HG03521 (cell line): Measurements from ENCODE around the gene EIF4B.

ENCODE experiments used
- ATAC-seq: cut with Tn5 transposase; IDR thresholded peaks from one replicate; pipeline ENCODE4 v1.9.1; 2021; ENCODE audit warnings: mild to moderate bottlenecking, moderate library complexity; ENCODE audit not compliant: unreplicated experiment

The EIF4B gene

GRCh38 chr12:53067993-53068770, 61.9 kb downstream of the EIF4B start:
- no peak for ATAC-seq

GRCh38 chr12:53068811-53069585, 62.7 kb downstream of the EIF4B start:
- ATAC-seq: no peak

- ATAC-seq: no peak
Observed at GRCh38 chr12:53069621-53070410, 63.6 kb downstream of the EIF4B start.

GRCh38 chr12:53070877-53071492, 64.7 kb downstream of the EIF4B start:
- no peak for ATAC-seq

- ATAC-seq: no peak
Observed at GRCh38 chr12:53071591-53072551, 65.6 kb downstream of the EIF4B start.

- ATAC-seq: no peak
Observed at GRCh38 chr12:53073881-53074280, 67.6 kb downstream of the EIF4B start.

- ATAC-seq: no peak
Observed at GRCh38 chr12:53074283-53074998, 68.2 kb downstream of the EIF4B start.

GRCh38 chr12:53074999-53075370, 68.7 kb downstream of the EIF4B start:
- ATAC-seq: no peak

- ATAC-seq: no peak
Observed at GRCh38 chr12:53076461-53076860, 70.2 kb downstream of the EIF4B start.

GRCh38 chr12:53077030-53077429, 70.8 kb downstream of the EIF4B start:
- no peak for ATAC-seq

GRCh38 chr12:53078425-53079225, 72.4 kb downstream of the EIF4B start:
- ATAC-seq: no peak

GRCh38 chr12:53079226-53080117, 73.2 kb downstream of the EIF4B start, which contains the start of gene SPRYD3:
TSS of gene SPRYD3 (minus strand) at chr12:53079390. CDS start at chr12:53079333, 57 bp downstream.
- ATAC-seq: peak; percentile 98

- ATAC-seq: no peak
Observed at GRCh38 chr12:53082637-53083175, 76.5 kb downstream of the EIF4B start.

- ATAC-seq: no peak
Observed at GRCh38 chr12:53086361-53086760, 80.1 kb downstream of the EIF4B start.

GRCh38 chr12:53090105-53090504, 83.8 kb downstream of the EIF4B start:
- ATAC-seq: no peak

- ATAC-seq: no peak
Observed at GRCh38 chr12:53090554-53090953, 84.3 kb downstream of the EIF4B start.

GRCh38 chr12:53091756-53092155, 85.5 kb downstream of the EIF4B start:
- ATAC-seq: no peak
